Nucleus accumbens (tissue), 56 donors: ENCODE results near the gene LRRC63.
"Not testable (repeated sequence)": the region's sequence is repeated elsewhere in the genome, so short reads cannot be mapped to it uniquely, and the experiment has no call there.

ENCODE experiments used
- DNase-seq, 56 donors: peaks; one replicate each; lab custom pipeline; 2025; lab: John Stamatoyannopoulos, UW

The LRRC63 gene

DNA sequence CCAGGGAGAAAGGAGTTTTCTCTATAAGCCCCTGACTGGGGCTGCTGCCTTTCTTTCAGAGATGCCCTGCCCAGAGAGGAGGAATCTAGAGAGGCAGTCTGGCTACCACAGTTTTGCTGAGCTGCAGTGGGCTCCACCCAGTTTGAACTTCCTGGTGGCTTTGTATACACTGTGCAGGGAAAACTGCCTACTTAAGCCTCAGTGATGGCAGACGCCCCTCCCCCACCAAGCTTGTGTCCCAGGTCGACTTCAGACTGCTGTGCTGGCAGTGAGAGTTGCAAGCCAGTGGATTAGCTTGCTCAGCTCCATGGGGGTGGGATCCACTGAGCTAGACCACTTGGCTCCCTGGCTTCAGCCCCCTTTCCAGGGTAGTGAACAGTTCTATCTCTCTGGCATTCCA, 8.5 kb downstream of the LRRC63 start:
- DNase-seq: not testable (repeated sequence)

DNA sequence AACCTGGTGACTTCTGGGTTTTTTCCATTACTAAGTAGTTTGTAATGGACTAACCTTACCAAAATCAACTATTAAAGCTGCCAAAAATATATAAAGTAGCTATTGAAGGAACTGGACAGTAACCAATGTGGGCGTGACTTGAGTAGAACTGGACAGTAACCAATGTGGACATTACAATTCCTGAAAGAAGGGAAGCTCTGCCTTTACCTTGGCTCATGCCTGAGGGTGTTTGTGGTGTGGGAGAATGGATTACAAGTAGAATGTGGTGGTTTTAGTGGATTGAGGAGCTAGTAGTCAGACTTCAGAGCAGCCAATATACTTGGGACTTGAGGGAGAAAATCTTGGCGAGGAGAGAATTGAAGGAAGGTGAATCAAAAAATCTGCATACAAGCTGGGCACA, 17.5 kb downstream of the LRRC63 start:
- DNase-seq: no peak

DNA sequence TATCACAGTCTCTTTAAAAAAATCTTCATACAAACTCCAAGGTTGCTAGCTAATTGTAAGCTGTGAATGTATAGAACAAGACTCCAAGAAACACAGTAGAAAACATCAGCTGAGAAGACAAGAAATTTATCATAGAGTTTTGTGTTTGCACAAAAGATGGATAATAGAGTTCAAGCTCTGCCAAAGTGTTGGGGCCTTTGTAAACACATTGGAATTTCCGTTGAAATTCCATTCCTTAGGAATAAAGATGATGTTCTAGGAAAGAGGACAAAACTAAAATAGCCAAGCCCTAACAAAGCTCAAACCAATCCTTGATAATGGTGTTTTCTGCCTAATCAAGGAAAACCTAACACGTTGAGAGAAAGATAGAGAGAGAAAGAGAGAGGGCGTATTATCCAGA, 20.6 kb downstream of the LRRC63 start:
- no peak for DNase-seq

DNA sequence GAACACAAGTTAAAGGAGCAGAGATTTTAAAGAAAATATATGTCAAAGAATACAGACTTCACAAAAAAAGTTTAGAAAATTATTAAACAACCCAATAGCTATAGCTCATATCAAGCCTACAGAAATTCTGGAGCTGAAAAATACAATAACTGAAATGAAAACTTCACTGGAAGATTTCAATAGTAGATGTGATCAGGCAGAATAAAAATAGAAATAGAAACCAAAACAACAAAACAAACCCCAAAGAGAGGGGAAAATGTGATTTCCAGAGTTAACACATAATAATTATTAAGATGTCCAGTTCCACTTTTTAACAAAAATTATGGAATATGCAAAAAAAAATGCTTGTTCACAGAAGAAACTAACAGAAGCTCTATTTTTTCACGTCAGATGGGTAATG, 23.6 kb downstream of the LRRC63 start:
- no peak for DNase-seq

DNA sequence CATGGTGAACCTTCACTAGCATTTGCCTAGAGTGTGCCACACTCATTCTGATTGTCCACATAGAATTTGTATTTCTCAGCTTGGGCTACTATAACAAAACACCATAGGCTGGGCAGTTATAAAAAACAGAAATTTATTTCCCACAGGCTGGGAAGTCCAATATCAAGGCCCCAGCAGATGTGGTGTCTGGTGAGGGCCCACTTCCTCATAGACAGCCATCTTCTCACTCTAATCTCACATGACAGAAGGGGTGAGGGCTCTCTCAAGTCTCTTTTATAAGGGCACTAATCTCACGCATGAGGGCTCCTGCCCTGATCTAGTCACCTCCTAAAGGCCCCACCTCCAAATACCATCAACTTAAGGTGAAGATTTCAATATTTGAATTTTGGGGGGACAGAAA, 53.6 kb downstream of the LRRC63 start:
- no peak for DNase-seq

DNA sequence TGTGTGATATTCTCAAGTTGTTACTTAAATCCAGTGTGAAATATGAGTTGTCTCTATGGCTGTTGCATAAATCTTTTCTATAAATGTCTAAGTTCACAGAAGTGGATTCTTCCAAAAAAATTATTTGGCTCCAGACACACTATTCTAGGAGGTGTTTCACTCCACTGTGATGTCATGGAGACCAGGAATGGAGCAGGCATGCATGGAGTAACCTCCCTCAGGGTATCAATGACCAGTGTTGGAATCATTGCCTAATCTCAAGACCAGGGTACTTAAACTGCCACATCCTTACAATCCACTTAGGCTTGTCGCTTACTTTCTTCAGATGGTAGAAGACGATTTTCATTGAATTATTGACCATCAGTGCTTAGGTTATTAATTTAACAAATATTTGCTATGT, 55.4 kb downstream of the LRRC63 start:
- DNase-seq: no peak

DNA sequence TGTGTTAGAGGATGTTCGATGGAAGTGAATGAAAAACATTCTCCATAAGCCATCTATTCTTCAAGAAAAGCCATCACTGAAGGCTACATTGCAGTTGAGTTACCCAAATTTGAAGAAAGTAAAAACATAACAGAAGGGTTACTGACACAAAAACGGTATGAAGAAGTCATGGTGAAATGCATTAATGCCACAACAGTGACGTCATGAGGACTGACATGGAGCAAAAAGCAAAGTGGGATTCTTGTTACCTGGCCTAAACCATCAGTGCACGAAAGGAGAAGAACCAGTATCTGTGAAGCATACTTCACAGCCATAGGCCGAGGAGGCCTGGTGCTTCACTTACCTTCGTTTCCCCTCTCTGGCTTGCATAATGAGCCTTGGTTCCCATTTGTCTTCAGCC, 58.7 kb downstream of the LRRC63 start:
- no peak for DNase-seq

DNA sequence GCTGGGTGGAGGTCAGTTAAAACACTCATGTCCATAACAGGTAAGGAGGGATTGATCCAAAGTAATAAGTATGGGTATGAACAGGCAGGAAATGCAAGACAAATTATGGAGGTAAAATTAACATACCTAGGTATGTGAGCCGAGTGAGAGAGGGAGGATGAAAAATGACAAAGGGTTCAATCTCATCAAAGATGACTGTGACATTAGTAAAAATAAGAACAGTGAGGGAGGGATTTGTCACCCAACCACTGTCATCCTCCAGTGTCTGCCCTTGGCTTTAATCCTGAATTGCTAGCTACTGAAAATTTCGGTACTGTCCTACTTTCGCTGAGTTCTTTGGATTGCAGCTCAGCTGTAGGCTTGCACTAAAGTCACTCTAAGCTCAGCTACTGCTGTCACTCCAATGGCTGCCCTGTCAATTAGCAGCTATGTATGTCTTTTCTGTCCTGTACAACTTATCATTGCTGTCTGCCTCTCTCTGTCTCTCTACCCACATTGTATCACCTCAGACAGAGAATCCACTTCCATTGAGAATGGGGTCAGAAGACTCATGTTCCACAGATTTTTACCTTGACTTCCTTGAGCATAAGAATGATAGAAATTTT, 62.5 kb downstream of the LRRC63 start:
- DNase-seq: no peak

DNA sequence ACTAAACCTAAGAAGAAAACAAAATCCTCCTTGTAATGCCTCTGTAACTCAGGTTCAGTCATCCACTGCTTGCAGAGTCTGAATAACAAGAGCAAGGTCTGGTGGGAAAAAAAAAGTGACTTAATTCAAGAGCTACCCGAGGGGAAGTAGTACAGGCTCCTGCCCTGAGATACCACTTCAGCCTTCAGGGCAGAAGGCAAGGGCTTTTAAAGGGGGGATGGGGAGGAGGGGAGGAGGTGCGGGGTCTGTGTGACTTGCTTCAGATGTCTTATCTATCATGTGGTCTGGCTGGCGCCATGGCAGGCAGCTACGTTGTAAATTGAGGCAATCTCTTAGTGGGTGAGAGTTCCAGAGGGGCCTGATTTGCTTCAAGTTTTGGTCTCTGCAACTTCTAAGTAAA, 66.7 kb downstream of the LRRC63 start:
- no peak for DNase-seq

DNA sequence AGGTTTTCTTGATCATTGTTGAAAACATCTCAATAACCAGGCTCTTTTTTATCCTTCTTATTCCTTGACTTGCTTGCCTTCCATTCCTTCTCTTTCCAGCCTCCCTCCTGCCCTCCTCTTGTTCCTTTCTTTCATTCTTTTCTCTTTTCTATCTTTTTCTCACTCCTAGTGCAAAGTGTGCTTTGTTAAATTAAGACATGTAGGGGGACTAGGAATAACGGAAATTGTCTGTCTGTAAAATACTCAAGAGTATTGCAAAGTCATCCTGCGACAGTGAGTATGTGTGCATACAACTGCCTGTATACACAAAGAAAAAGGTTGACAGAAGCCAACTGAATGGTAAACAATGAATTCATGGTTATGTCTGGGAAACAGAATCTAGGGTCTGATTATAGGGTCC, 70.1 kb downstream of the LRRC63 start:
- no peak for DNase-seq

DNA sequence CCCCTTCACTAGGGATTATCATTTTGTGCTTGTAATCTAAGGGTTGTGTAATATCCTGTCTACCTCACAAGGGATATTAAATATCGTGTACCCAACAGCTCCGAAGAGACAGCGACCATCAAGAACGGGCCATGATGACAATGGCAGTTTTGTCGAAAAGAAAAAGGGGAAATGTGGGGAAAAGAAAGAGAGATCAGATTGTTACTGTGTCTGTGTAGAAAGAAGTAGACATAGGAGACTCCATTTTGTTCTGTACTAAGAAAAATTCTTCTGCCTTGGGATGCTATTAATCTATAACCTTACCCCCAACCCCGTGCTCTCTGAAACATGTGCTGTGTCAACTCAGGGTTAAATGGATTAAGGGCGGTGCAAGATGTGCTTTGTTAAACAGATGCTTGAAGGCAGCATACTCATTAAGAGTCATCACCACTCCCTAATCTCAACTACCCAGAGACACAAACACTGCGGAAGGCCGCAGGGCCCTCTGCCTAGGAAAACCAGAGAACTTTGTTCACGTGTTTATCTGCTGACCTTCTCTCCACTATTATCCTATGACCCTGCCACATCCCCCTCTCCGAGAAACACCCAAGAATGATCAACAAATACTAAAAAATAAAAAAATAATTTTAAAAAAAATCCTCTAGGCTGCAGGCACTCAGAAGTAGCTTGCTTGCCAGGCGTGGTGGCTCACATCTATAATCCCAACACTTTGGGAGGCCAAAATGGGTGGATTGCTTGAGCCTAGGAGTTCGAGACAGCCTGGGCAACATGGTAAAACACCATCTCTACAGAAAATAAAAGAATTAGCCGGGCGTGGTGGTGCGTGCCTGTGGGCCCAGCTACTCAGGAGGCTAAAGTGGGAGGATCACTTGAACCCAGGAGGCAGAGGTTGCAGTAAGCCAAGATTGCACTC, 72.4 kb downstream of the LRRC63 start:
- DNase-seq: not testable (repeated sequence)

DNA sequence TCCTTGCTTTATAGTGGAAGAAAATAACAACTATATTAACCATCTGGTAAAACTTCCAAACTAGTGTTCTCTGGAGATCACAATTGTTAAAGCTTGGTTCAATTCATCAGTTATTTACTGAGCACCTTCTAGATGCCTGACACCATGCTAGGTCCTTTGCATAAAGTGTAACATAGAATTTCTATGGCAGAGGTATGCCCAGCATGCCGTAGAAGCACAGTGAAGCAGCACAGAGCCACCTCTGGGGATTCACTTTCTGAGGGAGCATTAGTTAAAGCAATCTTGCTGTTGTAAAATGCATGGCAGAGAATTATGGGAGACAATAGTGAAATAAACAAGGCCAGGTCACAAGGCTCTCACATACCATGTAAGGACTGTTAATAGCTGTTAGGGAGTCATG, 75.2 kb downstream of the LRRC63 start:
- DNase-seq: no peak

DNA sequence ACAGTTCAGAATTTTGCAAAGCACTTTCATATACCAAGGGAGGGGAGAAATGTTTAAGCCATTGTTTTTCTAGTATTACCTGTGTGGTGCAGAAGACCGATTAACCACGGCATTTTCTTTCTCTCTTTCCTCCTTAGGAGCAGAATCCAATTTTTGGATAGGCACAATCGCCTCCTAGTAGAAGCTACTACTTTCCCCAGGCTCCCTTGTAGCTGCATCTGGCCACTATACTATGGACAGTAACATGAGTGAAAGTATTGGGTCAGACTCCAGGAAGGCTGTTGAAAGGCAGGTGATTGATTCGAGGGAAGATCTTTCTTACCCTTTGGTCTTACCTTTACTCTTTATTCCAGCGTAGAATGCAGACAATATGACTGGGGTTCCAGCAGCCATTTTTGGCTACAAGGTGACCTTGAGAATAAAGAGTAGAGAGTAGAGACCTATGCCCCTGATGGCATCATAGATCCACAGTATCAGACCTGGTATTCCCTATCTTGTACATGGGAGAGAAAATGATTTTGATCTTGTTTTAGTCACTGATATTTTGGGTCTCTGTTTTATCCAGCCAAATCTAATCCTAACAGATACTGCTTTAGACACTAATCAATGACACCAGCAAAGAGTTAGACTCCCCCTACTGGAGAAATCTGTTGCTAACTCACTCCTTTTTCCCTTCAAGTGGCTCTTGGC, 77.0 kb downstream of the LRRC63 start:
- no peak for DNase-seq

DNA sequence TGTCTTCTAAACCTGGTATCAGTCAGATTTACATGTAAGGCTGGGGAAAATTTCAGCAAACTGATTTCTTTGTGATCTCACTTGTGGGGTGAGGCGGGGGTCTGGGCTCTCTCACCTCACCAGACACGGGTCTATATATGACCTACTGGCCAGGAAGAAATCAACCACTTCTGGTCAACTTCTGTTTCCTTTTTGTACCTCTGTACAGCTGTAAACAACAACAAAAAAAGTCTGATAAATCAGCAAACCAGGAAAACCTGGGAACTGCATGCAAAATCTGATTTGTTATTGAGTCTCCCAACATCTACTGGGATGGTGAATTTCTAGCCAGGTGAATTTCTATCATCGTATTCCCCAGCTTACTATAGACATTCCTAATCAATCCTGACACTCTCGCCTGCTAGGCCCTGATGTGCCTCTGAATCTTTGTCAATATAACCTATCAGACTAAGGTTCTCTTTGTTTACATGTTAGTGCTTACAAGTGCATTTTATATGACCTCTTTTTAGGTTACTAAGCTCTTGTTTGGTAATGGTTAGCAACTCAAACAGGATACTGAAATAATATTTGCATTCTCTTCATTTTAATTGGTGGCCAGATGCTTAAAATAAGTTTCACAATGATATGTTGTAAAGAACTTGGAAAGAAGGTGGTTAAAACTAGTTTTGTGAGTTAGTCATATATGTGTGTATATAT, 77.7 kb downstream of the LRRC63 start:
- no peak for DNase-seq

DNA sequence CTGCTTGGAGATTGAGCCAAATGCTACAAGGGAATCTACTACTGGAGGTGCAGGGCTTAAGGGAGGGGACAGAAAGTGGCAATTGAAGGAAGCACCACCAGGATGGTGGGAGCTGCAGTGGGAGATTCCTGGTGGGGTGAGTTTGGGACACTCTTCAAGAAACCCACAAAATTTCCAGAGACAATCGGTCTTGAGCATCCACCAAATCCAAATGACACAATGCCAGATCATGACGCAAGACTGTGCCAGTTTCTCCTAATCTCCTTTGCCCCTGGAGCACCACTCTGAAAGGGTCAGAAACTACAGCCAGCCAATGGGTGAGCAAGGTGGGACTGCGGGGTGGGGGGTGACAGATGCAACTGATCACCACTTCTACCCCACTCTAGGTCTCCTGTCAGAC, 78.7 kb downstream of the LRRC63 start:
- DNase-seq: no peak

DNA sequence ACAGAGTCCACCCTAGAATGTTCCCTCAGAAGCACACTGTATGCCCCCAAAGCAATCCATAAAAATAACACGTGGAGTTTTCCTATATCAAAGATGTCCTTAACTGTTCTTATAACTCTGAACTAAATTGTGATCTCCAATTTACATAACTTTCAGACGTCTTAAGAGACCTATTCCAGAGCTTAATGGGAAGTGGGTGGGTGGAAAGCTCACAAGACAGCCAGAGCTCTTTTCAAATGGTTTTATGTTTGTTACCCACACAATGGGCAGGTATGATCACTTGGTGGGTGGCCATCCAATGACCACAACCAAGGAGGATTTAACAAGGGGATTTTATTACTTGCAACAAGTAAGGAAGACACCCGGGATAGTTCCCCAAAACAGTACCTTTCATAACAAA, 81.7 kb downstream of the LRRC63 start:
- no peak for DNase-seq

DNA sequence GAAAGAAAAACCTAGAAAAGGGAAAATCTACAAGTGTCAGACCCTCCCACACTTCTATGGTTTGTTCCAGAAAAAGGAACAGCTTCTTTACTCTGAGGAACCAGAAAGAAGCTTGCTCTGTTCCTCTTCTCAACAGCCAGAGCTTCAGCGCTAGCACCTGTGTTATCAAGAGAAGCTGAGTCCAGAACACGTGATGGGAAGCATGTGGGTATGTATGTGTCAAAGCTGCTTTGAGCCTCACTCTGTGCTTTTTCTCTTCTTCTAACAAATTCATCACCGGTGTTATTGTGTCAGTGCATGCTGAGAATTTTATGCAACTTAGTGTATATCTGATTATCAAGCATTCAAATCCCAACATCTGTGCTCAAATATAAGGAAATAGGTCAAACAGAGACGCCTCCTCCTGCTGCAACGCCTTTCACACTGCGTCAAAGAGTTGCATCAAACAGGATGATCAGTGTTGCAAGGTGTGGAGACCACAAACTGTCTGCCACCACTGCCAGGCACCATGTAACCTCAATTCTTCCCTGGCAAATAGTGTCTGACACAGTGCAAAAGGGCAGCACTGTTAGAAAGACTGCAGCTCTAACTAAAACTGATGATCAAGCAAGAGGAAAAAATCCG, 83.9 kb downstream of the LRRC63 start:
- DNase-seq: peak in 2 of 56 donors; percentile 1 to 3

DNA sequence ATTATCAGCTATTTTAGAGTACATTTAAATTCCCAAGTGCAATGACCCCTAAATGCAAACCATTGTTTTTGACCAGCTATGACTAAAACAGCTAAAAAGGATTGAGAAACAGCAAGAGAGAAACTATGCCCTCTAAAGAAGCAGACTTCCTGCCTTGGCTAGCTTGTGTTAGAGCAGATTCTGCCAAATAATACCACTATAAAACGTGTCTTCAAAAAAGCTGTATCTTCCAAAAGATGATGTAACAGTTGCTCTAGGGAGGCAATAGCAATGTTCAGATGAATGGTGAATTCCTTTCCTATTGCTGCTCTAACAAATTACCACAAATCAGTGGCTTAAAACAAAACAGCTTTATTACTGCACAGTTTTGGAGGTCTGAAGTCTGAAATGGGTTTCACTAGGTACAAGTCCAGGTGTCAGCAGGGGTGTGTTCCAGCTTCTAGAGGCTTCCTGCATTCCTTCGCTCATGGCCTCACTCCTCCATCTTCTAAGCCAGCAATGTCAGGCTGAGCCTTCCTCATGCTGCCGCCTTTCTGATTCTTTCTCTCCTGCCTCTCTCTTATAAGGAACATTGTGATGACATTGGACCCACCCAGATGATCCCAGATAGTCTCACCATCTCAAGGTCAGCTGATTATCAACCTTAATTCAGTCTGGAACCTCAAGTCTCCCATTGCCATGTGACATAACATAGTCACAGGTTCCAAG, 84.5 kb downstream of the LRRC63 start:
- no peak for DNase-seq

DNA sequence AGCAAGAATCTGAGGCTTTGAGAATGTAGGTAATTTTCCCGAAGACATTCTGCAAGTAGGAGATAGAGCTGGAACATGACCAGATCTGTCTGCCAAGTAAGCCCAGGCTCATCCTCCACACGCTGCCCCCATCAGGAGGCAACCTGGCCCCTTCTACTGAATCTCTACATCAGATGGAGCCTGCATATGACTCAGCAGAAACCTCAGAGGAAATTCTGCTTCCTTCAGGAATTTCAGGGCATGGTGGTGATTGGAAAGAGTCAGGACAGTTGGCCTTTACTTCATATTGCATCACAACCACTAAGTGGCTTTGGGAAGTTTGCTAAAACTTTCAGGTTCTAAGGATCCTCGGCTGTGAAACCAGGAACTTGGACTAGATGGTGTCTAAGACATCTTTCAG, 85.2 kb downstream of the LRRC63 start:
- no peak for DNase-seq

DNA sequence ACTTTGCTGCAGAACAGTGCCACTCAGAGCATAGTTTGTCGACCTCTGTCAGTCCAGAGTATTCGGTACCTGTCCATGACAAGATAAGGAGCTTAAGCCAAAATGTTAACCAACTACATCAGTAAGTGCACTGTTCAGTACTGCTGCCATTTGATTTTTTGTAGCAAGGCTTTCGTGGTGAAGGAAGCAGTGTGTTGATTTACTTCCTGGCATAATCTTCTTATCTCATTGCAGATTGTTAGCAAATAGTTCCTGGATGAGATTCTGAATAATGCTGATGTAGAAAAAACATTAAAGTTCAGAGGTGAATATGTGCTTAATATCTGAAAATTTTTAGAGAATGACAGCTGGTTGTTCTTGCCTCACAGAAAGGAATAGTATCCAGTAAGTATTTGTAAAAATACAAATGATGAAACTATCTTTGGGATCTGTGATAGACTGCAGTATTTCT, 85.7 kb downstream of the LRRC63 start:
- DNase-seq: no peak
